ENCODE data around the gene POC1B.

DNA sequence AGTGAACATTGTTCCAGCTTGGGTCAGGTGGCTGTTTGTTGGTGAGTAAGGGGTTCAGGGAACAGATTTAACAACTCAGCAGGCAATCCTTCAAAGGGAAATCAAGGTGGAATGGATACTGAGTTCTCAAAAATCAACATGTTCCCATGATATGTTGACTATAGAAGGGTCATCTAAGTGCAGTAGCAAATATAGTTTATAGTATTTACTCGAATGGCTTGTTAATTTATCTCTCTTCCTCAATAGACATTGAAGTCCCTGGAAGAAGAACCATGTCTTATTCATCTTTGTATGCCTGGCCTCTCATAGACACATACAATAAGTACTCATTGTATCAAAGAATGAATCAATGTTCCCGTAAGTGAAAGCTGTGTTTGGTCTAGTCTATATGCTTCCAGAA, 149.0 kb downstream of the POC1B start:
- TF ChIP-seq, protein P1, sequence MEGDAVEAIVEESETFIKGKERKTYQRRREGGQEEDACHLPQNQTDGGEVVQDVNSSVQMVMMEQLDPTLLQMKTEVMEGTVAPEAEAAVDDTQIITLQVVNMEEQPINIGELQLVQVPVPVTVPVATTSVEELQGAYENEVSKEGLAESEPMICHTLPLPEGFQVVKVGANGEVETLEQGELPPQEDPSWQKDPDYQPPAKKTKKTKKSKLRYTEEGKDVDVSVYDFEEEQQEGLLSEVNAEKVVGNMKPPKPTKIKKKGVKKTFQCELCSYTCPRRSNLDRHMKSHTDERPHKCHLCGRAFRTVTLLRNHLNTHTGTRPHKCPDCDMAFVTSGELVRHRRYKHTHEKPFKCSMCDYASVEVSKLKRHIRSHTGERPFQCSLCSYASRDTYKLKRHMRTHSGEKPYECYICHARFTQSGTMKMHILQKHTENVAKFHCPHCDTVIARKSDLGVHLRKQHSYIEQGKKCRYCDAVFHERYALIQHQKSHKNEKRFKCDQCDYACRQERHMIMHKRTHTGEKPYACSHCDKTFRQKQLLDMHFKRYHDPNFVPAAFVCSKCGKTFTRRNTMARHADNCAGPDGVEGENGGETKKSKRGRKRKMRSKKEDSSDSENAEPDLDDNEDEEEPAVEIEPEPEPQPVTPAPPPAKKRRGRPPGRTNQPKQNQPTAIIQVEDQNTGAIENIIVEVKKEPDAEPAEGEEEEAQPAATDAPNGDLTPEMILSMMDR (IDR thresholded peaks at IDR 0.05; ENCODE audit: low read depth, low read length) = no peak
- no peak for TF ChIP-seq POLR2A (IDR thresholded peaks at IDR 0.05; ENCODE audit: extremely low read depth, insufficient read length)

Data from NB4 (cell line).